RCC 7860 (cell line): ENCODE results near the gene PLIN4.

Source experiments
- DNase-seq: peaks from one replicate; pipeline ENCODE4 v3.0.0-alpha.2; 2015; ENCODE audit warnings: low spot score
- FAIRE-seq: peaks from 2 replicates; lab custom pipeline; 2012; peaks lifted over from hg19 to GRCh38; lab: Jason Lieb, UNC

The PLIN4 gene

DNA sequence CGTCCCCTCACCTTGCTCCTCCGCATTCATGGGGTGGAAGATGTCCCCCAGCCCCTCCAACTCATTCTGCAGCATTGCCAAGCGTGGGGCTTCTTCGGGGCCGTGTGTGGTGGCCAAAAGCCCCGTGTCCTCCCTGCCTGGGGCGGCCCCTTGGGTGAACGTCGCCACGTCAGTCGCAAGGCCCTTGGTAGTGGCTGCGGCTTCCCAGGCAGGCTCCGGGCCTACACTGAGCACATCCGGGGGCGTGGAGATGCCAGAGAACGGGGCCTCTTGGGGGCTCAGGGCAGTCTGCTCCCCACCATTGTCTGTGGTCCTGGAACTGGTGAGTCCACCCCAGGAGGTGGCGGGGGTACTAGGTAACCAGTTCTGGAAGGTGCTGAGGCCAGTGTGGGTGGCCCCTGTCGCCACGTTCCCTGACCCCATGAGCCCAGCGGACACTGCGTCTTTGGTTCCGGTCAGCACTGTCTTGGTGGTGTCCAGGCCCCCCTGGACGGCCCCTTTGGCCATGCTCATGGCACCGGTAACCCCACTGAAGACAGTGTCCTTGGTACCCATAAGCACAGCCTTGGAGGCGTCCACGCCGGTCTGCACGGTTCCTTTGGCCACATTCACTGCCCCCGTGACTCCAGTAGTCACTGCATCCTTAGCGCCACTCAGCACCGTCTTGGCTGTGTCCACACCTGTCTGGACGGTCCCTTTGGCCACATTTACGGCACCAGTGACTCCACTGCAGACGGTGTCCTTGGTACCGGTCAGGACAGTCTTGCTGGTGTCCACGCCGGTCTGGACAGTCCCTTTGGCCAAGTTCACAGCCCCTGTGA, 7.6 kb downstream of the PLIN4 start:
- FAIRE-seq, result no peak
- no peak for DNase-seq

- DNase-seq (no peak), FAIRE-seq (no peak)
Observed at GRCh38 chr19:4508698-4509097, 9.6 kb downstream of the PLIN4 start.

DNA sequence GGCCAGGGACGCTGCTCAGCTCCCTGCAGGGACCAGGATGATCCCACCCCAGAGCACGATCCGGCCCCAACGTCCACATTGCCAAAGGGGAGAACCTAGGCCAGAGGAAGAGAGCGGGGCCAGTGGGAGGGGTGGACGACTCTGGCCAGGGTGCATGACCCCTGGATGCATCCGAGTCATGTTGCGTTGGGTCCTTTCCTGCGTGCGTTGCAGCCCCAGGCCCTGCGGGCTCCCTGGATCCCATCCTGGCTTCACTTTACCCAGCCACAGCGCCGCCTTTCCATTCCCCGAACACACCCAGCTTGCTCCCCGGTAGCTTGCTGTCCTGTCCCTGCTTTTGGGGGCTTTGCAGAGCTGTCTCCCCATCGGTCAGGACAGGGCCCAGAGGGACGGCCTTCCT, 10.5 kb downstream of the PLIN4 start:
- FAIRE-seq, result no peak
- no peak for DNase-seq

DNA sequence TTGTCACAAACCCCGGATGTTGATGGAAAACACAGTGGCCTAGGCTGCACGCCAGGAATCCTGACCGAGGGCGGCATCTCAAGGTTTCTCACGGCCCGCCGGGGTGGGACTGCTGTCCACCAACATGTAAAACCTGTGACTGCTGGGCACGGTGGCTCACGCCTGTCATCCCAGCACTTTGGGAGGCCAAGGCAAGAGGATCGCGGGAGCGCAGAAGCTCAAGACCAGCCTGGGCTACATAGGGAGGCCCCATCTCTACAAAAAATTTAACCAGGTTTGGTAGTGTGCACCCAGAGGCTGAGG, 11.2 kb downstream of the PLIN4 start:
- DNase-seq (no peak), FAIRE-seq (no peak)

GRCh38 chr19:4506449-4507149, 11.7 kb downstream of the PLIN4 start:
- peak; percentile 55 for DNase-seq

GRCh38 chr19:4505570-4506448, 12.5 kb downstream of the PLIN4 start:
- DNase-seq, result no peak
- no peak for FAIRE-seq

More at GRCh38 chr19:4506449-4507149, 11.7 kb downstream of the PLIN4 start:
- no peak for FAIRE-seq

- FAIRE-seq, result no peak
- no peak for DNase-seq
Observed at GRCh38 chr19:4504891-4505569, 13.3 kb downstream of the PLIN4 start.

DNA sequence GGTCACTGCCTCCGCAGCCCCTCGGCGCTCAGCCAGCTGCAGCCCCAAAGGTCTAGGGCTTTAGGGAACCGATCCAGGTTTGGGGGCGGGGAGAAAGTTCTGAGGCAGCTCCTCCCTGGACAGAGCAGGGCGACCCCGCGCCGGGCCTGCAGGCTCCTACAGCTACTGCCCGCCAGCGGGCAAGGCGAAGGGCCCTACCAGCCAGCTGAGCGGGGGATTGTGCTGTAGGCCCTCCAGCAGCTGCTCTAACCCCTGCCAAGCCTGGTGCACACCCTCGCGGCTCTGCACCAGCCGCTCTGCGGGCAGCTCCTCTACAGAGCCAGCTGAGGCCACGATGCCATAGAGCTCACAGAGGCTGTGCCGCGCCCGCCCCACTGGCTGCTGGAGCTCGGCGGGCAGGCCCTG, 14.0 kb downstream of the PLIN4 start:
- DNase-seq (no peak), FAIRE-seq (no peak)

GRCh38 chr19:4503825-4504170, 14.5 kb downstream of the PLIN4 start:
- no peak for FAIRE-seq
- DNase-seq, result no peak

- FAIRE-seq (no peak), DNase-seq (no peak)
Observed at GRCh38 chr19:4503132-4503824, 15.0 kb downstream of the PLIN4 start.

- DNase-seq (no peak), FAIRE-seq (no peak)
Observed at GRCh38 chr19:4502282-4503131, 15.8 kb downstream of the PLIN4 start.

GRCh38 chr19:4501691-4502090, 16.6 kb downstream of the PLIN4 start:
- FAIRE-seq (no peak), DNase-seq (no peak)

- DNase-seq, result no peak
- no peak for FAIRE-seq
Observed at GRCh38 chr19:4500841-4501591, 17.3 kb downstream of the PLIN4 start.

GRCh38 chr19:4499855-4500254, 18.4 kb downstream of the PLIN4 start:
- DNase-seq (no peak), FAIRE-seq (no peak)

GRCh38 chr19:4499318-4499717, 19.0 kb downstream of the PLIN4 start:
- no peak for FAIRE-seq
- no peak for DNase-seq

GRCh38 chr19:4498694-4499093, 19.6 kb downstream of the PLIN4 start:
- no peak for FAIRE-seq

GRCh38 chr19:4497770-4498389, 20.4 kb downstream of the PLIN4 start:
- no peak for FAIRE-seq
- DNase-seq, result no peak

More at GRCh38 chr19:4498694-4499093, 19.6 kb downstream of the PLIN4 start:
- no peak for DNase-seq

GRCh38 chr19:4496304-4496703, 22.0 kb downstream of the PLIN4 start:
- DNase-seq (no peak), FAIRE-seq (no peak)
